K562 (cell line): Measurements from ENCODE around the gene RASGEF1C. TPM values are rescaled to one million over a fixed set of nuclear protein-coding genes. Genes with fewer than 3 reads are reported as not detected.

ENCODE experiments used
- ATAC-seq: fragments of 200-7000 bp; cut with Tn5 transposase; 3 replicates; pipeline ENCODE4 v1.9.1; 2020; ENCODE audit warnings: moderate library complexity
- BruUV-seq: library from RNA; stranded (reverse); fragments of 400-500 nt; replicated peaks from 2 replicates; lab custom pipeline; 2021; lab: Mats Ljungman, UMichigan
- CTCF ChIA-PET: fragments of 300-600 bp; formaldehyde crosslinking; extraction: SDS; loops from one replicate; lab custom pipeline; 2021; ENCODE audit warnings: low intra/inter-chr PET ratio; lab: Yijun Ruan, JAX
- POLR2A ChIA-PET: fragments of 300-600, 350-650 bp; sonication (Branson Sonifier 250); formaldehyde crosslinking; extraction: SDS; loops from one replicate; lab custom pipeline; 2021; ENCODE audit warnings: antibody characterized with exemption, inconsistent platforms; lab: Yijun Ruan, JAX
- DNase-seq, 4 experiments: peaks; one replicate each; pipeline versions ENCODE4 v3.0.0 to v3.0.0-alpha.2; 2011 to 2018; ENCODE audit warnings: low spot score in 3 of 4, mixed read lengths in 3 of 4; ENCODE audit errors: extremely low read depth in 1 of 4
- FAIRE-seq: peaks from 2 replicates; lab custom pipeline; 2011; peaks lifted over from hg19 to GRCh38; lab: Jason Lieb, UNC
- H2AFZ ChIP-seq: 2 replicates; pipeline ENCODE4 v1.6.0; 2011; ENCODE audit warnings: low read depth, low read length, control low read depth, inconsistent platforms
- H3K27ac ChIP-seq: fragments of 200-600 bp; 3 replicates; pipeline ENCODE4 v1.8.0; 2011; ENCODE audit warnings: low read depth, mild to moderate bottlenecking, control low read depth, inconsistent platforms, low read length, moderate library complexity, mixed read lengths; ENCODE audit errors: extremely low read depth
- H3K27me3 ChIP-seq, 2 experiments: fragments of 300-600 bp in 1 of 2; 2 replicates in 1 of 2; 3 replicates in 1 of 2; pipeline versions ENCODE4 v1.6.0 to v1.8.0; 2011; ENCODE audit warnings: inconsistent platforms in 2 of 2, low read length in 2 of 2, mild to moderate bottlenecking in 1 of 2, mixed read lengths in 1 of 2, moderate library complexity in 1 of 2; ENCODE audit not compliant: control insufficient read depth in 2 of 2, insufficient read depth in 2 of 2
- H3K36me3 ChIP-seq: fragments of 300-600 bp; 3 replicates; pipeline ENCODE4 v1.8.0; 2011; ENCODE audit warnings: mild to moderate bottlenecking, low read length, inconsistent platforms; ENCODE audit not compliant: control insufficient read depth, insufficient read depth
- H3K4me1 ChIP-seq, 2 experiments: fragments of 200-600 bp in 1 of 2; replicated peaks in 1 of 2; 2 replicates in 1 of 2; 3 replicates in 1 of 2; pipeline versions ENCODE4 v1.5.1 to v1.8.0; 2011; ENCODE audit warnings: inconsistent platforms in 2 of 2, low read length in 2 of 2, mild to moderate bottlenecking in 1 of 2, mixed read lengths in 1 of 2, moderate library complexity in 1 of 2; ENCODE audit not compliant: control insufficient read depth in 2 of 2, insufficient read depth in 2 of 2
- H3K4me2 ChIP-seq: 2 replicates; pipeline ENCODE4 v1.6.1; 2011; ENCODE audit warnings: low read length, control low read depth, inconsistent platforms, mixed read lengths; ENCODE audit not compliant: insufficient read depth
- H3K4me3 ChIP-seq: fragments of 200-600 bp; sonication (generic), shearing (Covaris generic); 2 replicates; pipeline ENCODE4 v1.5.1; 2016; ENCODE audit warnings: control low read depth, inconsistent platforms
- H3K79me2 ChIP-seq: fragments of 200-600 bp; 3 replicates; pipeline ENCODE4 v1.8.0; 2011; ENCODE audit warnings: low read length, inconsistent platforms; ENCODE audit not compliant: control insufficient read depth, insufficient read depth
- H3K9ac ChIP-seq, 2 experiments: 2 replicates each; pipeline versions ENCODE4 v1.6.0 to v1.6.1; 2011; ENCODE audit warnings: low read depth in 2 of 2, low read length in 2 of 2, control low read depth in 1 of 2, inconsistent platforms in 1 of 2, mild to moderate bottlenecking in 1 of 2, mixed read lengths in 1 of 2; ENCODE audit not compliant: insufficient read depth in 1 of 2
- H3K9me1 ChIP-seq: one replicate; pipeline ENCODE4 v1.6.0; 2011; ENCODE audit warnings: inconsistent platforms, mild to moderate bottlenecking, low read length, moderate library complexity; ENCODE audit not compliant: control insufficient read depth, insufficient read depth
- H3K9me3 ChIP-seq: replicated peaks from 2 replicates; pipeline ENCODE4 v1.5.1; 2011; ENCODE audit warnings: low read depth, low read length, inconsistent platforms; ENCODE audit not compliant: control insufficient read depth, insufficient read depth
- H4K20me1 ChIP-seq: replicated peaks from 2 replicates; pipeline ENCODE4 v1.6.1; 2011; ENCODE audit warnings: low read length, inconsistent platforms, mixed read lengths; ENCODE audit not compliant: control insufficient read depth, insufficient read depth
- CBFA2T3 ChIP-seq: fragments of 450-650 bp; IDR thresholded peaks from 2 replicates; pipeline ENCODE4 v1.6.1; 2017
- FIP1L1 ChIP-seq: fragments of 200-400 bp; formaldehyde crosslinking; IDR thresholded peaks from 2 replicates; pipeline ENCODE4 v1.6.1; 2018; ENCODE audit warnings: mild to moderate bottlenecking, low read depth, low read length; ENCODE audit not compliant: poor library complexity, severe bottlenecking
- FOXJ3 ChIP-seq: sonication (generic); formaldehyde crosslinking; IDR thresholded peaks from 2 replicates; pipeline ENCODE4 v1.4.0; 2020; ENCODE audit warnings: mild to moderate bottlenecking, missing genetic modification reagents
- PML ChIP-seq: IDR thresholded peaks from 2 replicates; pipeline ENCODE4 v1.6.1; 2012; ENCODE audit warnings: low read length, inconsistent platforms
- SAFB ChIP-seq: fragments of 200-400 bp; formaldehyde crosslinking; IDR thresholded peaks from 2 replicates; pipeline ENCODE4 v1.6.1; 2017; ENCODE audit warnings: low read depth, low read length, borderline replicate concordance
- SNRNP70 ChIP-seq: fragments of 200-400 bp; formaldehyde crosslinking; optimal IDR thresholded peaks from 2 replicates; pipeline ENCODE3; 2017; ENCODE audit warnings: low read depth, low read length
- ZNF282 ChIP-seq: sonication (generic); formaldehyde crosslinking; IDR thresholded peaks from 2 replicates; pipeline ENCODE4 v1.8.1; 2023; ENCODE audit warnings: missing genetic modification reagents
- WGBS: fragments of 100-300 bp; shearing (Covaris generic); methylation state at CpG from one replicate; pipeline ENCODE4 v1.1.6; 2016; ENCODE audit warnings: low coverage, mixed read lengths; ENCODE audit not compliant: insufficient coverage; ENCODE audit errors: missing lambda C conversion rate; 5-methylcytosine and 5-hydroxymethylcytosine counted together
- in situ Hi-C: fragments of 300-500 bp; cut with MboI; formaldehyde crosslinking; loops from 4 replicates; pipeline ENCODE4 v1.15.0; 2018; ENCODE audit warnings: inconsistent platforms, mixed read lengths
- intact Hi-C: fragments of 100-400 bp; cut with micrococcal nuclease; formaldehyde crosslinking; loops from 2 replicates; pipeline ENCODE4 v1.14.2; 2022
- polyA plus RNA-seq, 8 experiments: library from polyadenylated mRNA; depleted of rRNA in 4 of 8; stranded (reverse) in 5 of 8; unstranded in 3 of 8; fragments of >200 nt; fragmentation: Nextera tagmentation in 2 of 8; fragmentation: Illumina TruSeq in 1 of 8; extraction: Ambion mirVana in 2 of 8; extraction: Trizol in 1 of 8; gene quantifications; 2 replicates each; pipeline versions ENCODE4 v1.2.1 to v1.2.3, GENCODE V29; 2011 to 2014; ENCODE audit warnings: inconsistent platforms in 1 of 8, missing spikeins in 1 of 8
- total RNA-seq, 7 experiments: library from RNA; depleted of rRNA in 6 of 7; stranded (reverse); fragments of >200 nt in 6 of 7; fragmentation: Illumina TruSeq in 2 of 7; extraction: Trizol in 2 of 7; gene quantifications; 2 replicates each; pipeline versions ENCODE4 v1.2.1 to v1.2.3, GENCODE V29; 2011 to 2021; ENCODE audit warnings: low replicate concordance in 1 of 7
- TF ChIP-seq, protein P1 (sequence below): IDR thresholded peaks from 2 replicates; pipeline ENCODE4 v1.6.1; 2012; ENCODE audit warnings: low read depth, low read length, improper control_type of control experiment, borderline replicate concordance
- TF ChIP-seq, protein P2 (sequence below): sonication (generic); formaldehyde crosslinking; IDR thresholded peaks from 2 replicates; pipeline ENCODE4 v1.9.0; 2022; ENCODE audit warnings: mild to moderate bottlenecking, missing genetic modification reagents
- TF ChIP-seq, protein P3 (sequence below): fragments of 450-650 bp; IDR thresholded peaks from 2 replicates; pipeline ENCODE4 v1.6.1; 2017; ENCODE audit warnings: antibody characterized with exemption, mild to moderate bottlenecking
- TF ChIP-seq, protein P4 (sequence below): fragments of 450-650 bp; formaldehyde crosslinking; IDR thresholded peaks from 2 replicates; pipeline ENCODE4 v1.4.0; 2020; ENCODE audit warnings: mild to moderate bottlenecking

The RASGEF1C gene
- total and polyA plus RNA-seq, 9 of the 15 experiments (the other 6 are each of a cell fraction or from before 2014, with no cell fraction given), result 0.04 to 1.1 (median 0.21) TPM; not detected in 4

DNA sequence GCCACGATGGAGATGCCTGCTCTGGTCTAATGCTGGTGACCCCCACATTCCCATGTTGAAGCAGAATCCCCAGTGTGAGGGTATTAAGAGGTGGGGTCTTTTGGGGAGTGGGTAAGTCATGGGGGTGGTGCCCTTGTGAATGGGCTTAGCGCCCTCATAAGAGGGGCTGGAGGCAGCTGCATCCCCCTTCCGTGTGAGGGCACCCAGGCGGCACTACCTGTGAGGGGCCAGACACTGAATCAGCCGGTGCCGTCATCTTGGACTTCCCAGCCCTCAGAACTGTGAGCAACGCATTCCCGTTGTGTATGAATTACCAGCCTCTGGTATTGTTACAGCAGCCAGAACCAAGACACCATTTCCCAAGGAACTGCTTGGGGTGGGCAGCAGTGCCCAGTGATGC, 110.5 kb downstream of the RASGEF1C start (continued):
- TF ChIP-seq, protein P1, sequence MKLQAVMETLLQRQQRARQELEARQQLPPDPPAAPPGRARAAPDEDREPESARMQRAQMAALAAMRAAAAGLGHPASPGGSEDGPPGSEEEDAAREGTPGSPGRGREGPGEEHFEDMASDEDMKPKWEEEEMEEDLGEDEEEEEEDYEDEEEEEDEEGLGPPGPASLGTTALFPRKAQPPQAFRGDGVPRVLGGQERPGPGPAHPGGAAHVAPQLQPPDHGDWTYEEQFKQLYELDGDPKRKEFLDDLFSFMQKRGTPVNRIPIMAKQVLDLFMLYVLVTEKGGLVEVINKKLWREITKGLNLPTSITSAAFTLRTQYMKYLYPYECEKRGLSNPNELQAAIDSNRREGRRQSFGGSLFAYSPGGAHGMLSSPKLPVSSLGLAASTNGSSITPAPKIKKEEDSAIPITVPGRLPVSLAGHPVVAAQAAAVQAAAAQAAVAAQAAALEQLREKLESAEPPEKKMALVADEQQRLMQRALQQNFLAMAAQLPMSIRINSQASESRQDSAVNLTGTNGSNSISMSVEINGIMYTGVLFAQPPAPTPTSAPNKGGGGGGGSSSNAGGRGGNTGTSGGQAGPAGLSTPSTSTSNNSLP, result no peak
- TF ChIP-seq, protein P2, sequence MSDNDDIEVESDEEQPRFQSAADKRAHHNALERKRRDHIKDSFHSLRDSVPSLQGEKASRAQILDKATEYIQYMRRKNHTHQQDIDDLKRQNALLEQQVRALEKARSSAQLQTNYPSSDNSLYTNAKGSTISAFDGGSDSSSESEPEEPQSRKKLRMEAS (CRISPR knock-in tag), result no peak

DNA sequence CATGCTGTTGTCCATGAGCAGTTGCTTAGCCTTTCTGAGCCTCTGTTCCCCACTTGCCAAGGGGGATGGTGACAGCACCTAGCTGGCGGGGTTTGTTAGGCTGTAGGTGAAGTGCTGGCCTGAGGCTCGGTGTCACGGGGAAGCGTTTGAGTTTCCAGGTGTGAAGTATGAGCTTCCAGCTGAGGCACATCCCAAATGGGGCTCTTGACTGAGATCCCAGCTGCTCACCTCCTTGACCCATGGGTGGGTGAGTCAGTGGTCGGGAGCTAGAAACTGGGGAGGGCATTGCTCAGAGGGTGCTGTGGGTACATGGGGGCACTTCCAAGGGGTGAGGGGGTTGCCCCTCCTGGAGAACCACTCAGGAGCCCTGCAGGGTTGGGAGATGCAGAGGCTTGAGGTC, 111.1 kb downstream of the RASGEF1C start:
- no peaks in the 10 kb centered on the region for H3K27me3 ChIP-seq
- H4K20me1 ChIP-seq, result no peaks in the 10 kb centered on the region
- ChIA-PET CTCF (no interaction called here), POLR2A (no interaction called here)
- no peak overlapping the region for H3K27ac ChIP-seq
- no peak overlapping the region for H3K9ac ChIP-seq
- in situ Hi-C loops (no loop called here), intact Hi-C loops (no loop called here)
- FAIRE-seq (no peak), ATAC-seq (no peak), DNase-seq (no peak)
- no TSS peak for BruUV-seq
- H3K79me2 ChIP-seq, result no peaks in the 10 kb centered on the region
- no peak overlapping the region for H2AFZ ChIP-seq
- H3K4me1 ChIP-seq, result peaks cover 21 to 36% of the 10 kb centered on the region in 2 experiments
- no peak overlapping the region for H3K4me3 ChIP-seq
- no peaks in the 10 kb centered on the region for H3K36me3 ChIP-seq
- H3K4me2 ChIP-seq, result no peak overlapping the region
- no peaks in the 10 kb centered on the region for H3K9me1 ChIP-seq
- WGBS, result 56% methylated on average over 5 of the region's 5 CpGs
- no peaks in the 10 kb centered on the region; the same call in 1 of the 2 replicates for H3K9me3 ChIP-seq
- TF ChIP-seq, protein P3, sequence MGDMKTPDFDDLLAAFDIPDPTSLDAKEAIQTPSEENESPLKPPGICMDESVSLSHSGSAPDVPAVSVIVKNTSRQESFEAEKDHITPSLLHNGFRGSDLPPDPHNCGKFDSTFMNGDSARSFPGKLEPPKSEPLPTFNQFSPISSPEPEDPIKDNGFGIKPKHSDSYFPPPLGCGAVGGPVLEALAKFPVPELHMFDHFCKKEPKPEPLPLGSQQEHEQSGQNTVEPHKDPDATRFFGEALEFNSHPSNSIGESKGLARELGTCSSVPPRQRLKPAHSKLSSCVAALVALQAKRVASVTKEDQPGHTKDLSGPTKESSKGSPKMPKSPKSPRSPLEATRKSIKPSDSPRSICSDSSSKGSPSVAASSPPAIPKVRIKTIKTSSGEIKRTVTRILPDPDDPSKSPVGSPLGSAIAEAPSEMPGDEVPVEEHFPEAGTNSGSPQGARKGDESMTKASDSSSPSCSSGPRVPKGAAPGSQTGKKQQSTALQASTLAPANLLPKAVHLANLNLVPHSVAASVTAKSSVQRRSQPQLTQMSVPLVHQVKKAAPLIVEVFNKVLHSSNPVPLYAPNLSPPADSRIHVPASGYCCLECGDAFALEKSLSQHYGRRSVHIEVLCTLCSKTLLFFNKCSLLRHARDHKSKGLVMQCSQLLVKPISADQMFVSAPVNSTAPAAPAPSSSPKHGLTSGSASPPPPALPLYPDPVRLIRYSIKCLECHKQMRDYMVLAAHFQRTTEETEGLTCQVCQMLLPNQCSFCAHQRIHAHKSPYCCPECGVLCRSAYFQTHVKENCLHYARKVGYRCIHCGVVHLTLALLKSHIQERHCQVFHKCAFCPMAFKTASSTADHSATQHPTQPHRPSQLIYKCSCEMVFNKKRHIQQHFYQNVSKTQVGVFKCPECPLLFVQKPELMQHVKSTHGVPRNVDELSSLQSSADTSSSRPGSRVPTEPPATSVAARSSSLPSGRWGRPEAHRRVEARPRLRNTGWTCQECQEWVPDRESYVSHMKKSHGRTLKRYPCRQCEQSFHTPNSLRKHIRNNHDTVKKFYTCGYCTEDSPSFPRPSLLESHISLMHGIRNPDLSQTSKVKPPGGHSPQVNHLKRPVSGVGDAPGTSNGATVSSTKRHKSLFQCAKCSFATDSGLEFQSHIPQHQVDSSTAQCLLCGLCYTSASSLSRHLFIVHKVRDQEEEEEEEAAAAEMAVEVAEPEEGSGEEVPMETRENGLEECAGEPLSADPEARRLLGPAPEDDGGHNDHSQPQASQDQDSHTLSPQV, result no peak
- TF ChIP-seq, protein P4, sequence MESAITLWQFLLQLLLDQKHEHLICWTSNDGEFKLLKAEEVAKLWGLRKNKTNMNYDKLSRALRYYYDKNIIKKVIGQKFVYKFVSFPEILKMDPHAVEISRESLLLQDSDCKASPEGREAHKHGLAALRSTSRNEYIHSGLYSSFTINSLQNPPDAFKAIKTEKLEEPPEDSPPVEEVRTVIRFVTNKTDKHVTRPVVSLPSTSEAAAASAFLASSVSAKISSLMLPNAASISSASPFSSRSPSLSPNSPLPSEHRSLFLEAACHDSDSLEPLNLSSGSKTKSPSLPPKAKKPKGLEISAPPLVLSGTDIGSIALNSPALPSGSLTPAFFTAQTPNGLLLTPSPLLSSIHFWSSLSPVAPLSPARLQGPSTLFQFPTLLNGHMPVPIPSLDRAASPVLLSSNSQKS (CRISPR knock-in tag), result no peak
- TF ChIP-seq SNRNP70 (no peak), CBFA2T3 (no peak), SAFB (no peak), FOXJ3 (CRISPR knock-in tag) (no peak), ZNF282 (CRISPR knock-in tag) (no peak), PML (no peak), FIP1L1 (no peak)
